ENCODE results near the gene TKTL1.

DNA sequence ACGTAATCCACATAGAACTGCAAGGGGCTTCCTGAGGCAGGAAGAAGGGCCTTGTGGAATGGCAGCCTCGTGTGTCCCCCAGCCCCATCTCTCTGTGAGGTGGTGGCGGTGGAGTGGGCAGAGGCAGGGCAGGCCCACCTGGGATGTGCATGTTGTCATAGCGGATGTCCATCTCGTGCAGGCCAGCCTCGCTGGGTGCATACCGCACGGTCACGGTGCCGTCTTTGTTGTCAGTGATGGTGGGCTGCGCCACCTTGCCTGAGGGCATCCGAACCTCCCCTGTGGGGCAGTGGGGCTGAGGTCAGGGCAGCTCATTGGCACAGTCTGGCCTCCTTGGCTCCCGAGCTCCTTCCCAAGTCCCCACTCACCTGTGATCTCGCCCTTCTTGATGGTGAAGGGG is 58.4 kb downstream of the TKTL1 start:
- TF ChIP-seq, protein P1, sequence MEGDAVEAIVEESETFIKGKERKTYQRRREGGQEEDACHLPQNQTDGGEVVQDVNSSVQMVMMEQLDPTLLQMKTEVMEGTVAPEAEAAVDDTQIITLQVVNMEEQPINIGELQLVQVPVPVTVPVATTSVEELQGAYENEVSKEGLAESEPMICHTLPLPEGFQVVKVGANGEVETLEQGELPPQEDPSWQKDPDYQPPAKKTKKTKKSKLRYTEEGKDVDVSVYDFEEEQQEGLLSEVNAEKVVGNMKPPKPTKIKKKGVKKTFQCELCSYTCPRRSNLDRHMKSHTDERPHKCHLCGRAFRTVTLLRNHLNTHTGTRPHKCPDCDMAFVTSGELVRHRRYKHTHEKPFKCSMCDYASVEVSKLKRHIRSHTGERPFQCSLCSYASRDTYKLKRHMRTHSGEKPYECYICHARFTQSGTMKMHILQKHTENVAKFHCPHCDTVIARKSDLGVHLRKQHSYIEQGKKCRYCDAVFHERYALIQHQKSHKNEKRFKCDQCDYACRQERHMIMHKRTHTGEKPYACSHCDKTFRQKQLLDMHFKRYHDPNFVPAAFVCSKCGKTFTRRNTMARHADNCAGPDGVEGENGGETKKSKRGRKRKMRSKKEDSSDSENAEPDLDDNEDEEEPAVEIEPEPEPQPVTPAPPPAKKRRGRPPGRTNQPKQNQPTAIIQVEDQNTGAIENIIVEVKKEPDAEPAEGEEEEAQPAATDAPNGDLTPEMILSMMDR (IDR thresholded peaks at IDR 0.05): no peak
- TF ChIP-seq POLR2A (IDR thresholded peaks at IDR 0.05): no peak
